HG03095 (cell line): ENCODE data around the gene ZCCHC18.
A peak's percentile ranks its signal among the peaks of the same experiment; 100 is the strongest.

Experiments used
- ATAC-seq: cut with Tn5 transposase; IDR thresholded peaks from one replicate; pipeline ENCODE4 v1.9.1; 2021; ENCODE audit warnings: moderate library complexity; ENCODE audit not compliant: unreplicated experiment

Gene ZCCHC18

DNA sequence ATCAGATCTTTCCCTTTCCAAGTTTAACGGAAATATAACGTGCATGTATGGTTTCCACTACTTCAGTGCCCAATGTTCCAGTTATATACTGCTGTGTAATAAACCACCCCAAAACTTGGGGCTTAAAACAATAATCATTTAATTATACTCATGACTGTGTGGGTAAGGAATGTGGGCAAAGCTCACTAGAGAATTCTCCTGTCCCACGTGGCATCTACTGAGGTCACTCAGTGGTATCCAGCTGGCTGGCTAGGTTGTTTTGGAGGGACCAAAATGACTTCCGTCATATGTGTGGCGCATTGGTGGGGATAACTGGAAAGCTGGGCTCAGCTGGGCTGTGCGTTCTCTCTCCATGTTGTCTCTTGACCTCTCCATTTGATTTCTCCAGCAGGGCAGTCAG lies 18.5 kb downstream of the ZCCHC18 start:
- no peak for ATAC-seq

DNA sequence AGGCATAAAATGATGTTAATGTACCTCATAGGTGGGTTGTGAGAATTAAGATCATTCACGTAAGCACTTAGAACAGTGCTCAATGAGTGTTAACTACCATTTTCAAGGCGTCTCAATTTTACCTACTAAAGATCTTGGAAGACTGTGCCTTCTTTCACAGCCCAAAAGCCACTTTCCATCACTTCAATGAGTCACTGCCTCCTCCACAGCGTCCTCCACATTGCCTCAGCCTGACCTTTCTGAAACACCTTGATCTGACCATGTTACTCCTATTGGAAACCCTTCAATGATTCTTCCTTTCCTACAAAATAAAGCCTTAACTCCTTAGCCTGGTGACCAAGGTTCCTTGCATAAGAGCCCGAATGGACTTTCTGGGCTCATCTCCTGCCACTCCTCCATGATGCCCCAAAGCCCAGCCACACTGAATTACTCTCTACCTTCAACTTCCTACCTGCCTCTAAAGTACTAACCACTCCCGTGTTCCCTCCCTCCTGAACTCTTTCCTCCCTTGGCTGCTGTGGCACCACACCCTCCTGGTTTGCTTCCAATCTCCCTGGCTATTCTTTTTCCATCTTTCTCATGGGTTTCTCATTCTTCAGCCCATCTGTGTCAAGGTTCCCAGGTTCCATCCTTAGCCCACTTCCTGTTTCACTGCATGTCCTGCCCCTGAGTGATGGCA lies 22.4 kb downstream of the ZCCHC18 start:
- no peak for ATAC-seq

DNA sequence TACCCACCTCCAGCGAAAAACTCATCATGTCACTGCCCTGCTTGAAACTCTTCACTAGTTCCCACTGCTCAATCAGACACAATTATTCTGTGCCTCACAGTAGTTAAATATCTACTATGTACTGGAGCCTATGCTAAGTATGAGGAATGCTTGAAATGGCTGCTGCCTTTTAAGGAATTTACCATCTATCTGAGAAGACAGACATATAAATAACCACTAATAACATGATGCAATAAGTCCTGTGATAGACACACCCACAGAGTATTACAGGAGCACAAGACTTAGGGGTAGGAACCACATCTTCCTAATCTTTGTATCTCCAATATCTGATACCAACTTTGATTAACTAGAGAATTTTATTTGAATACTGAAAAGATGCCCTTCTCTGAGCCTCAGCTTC lies 23.4 kb downstream of the ZCCHC18 start:
- no peak for ATAC-seq

DNA sequence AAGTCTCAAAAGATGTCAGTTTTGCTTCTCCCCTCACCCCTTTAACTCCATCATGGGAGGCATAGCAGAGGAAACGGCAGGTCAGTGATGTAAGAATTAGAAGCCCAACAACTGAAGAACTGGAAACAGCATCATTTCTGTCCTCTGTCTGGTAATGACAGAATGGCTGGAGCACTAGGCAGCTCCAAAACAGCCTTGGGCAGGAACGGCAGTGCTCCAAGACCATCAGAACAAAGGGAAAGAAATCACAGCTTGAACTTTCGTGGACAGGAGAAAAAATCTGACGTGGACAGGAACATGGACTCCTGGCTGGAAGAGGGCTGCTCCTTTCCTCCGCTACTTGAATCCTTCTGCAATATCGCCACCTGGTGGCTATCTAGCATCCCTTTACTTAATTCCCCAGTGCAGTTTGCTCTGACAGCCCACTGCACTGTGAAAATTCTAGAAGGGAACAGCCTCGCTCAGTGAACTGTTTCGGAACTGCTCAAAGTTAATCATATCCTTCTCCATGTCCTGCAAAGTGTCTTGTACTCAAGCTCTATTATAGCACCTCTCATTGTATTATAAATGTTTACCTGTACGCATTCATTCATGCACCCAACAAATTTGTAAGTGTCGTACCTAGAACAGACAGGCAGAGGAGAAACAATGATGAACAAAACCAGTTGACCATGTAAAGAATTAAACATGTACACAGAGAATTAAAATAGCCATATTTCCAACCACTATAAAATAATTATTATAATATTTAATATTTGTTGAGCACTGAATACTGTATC lies 24.1 kb downstream of the ZCCHC18 start:
- ATAC-seq, result peak; percentile 89

DNA sequence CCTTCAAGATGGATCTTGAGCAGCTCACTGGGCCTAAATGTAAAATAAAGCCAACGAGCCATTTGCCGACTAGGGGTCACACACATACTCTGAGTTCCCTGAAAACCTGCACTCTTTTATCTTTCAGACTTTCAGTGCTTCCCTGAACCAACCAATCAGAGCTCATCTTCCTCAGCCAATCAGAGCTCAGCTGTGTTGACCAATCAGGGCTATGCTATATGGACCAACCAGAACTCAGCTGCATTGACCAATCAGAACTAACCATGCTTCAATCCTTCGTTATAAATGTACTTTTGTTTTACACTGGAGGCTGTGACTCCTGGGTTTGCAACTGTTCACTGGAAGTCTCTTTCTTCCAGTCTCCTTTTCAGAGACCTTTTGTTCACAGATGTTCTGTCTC lies 25.2 kb downstream of the ZCCHC18 start:
- ATAC-seq, result no peak

DNA sequence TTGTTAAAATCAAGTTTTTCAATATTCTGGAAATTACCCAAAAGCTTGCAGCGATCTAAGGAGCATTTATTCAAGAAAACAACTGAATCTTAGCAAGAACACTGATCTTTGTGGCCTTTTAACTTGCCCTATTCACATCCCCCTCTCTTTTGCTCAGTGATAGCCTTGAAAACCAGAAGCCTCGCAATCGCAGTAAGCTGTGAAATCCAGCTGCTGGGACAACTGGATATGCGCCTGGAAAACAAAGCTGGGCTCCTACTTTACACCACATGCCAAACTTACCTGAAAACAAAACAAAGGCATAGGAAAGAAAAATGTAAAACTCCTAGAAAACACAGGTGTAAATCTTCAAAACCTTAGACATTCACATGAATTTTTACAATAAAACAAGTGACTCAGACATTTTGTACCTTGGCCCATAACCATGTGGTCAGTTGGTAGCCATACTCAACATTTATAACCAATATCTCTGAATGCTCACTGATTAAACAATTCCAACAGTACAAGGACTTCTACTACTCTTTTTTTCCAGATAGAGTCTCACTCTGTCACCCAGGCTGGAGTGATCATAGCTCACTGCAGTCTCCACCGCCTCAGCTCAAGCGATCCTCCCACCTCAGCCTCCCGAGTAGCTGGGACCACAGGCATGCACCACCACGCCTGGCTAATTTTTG lies 28.9 kb downstream of the ZCCHC18 start:
- ATAC-seq, result no peak

DNA sequence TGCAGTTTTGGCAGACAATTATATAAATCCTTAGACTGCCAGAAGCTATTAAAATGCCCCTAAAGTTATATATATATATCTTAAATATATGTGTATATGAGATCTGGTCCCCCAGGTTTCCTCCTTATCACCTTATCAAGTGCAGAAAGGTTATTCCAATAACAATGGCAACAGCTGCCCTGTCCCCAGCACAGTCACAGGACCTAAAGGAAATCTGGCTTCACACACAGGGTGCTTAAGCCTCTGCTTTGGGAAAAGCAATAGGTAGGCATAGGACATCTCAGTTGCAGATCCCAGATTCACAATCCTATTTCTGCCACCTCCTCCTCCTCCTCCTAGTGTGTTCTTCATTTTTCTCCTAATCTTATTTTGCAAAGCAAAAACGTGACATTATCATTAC lies 38.7 kb downstream of the ZCCHC18 start:
- ATAC-seq, result no peak

DNA sequence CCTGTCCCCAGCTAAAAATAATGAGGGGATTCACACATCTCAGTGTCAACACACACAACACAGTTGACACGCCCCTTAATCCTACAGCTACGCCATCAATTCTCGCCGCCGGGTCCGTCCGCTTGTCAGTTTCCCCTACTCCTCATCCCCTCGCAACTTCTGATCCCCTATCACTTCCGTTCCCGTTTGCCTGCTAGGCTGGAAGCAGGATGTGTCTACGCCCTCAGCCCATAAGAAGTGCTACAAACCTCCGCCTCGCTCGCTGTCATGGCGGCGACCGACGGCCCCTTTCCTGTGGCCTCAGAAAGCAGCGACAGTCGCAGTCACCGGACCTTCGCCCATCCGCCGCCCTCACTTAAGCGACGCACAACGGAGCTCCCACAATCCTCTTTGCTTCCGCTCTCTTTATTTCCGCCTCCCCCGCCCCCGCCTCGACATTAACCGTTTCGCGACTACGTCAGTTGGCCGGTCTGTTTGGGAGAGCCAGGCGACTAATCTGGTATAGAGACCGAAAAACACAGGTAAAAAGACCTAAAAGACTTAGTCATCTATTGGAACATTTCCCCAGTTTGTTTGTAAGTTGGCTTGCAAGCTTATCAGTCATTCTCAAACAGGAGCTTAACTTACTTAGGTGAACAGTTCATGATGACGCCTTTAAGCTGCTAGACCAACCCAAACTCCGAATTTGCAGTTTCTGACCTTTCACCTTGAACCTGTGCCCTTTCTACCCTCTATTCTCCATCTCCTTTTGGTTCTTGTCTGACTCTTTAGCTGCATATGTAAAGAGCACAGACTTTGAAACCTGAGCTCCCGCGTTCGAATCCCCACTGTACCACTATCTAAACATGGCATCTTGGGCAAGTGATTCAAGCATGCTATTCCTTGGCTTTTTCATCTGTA lies 44.6 kb downstream of the ZCCHC18 start, which contains the start of gene SLC25A53:
Gene SLC25A53, minus strand, starts transcription at position 380 of the 900 bp plus-strand sequence. CDS start 51,752 bp downstream, outside the sequence.
- ATAC-seq, result peak; percentile 90
